LNCaP clone FGC (cell line): Measurements from ENCODE around the gene FHIT.

ENCODE experiments used
- DNase-seq: peaks from one replicate; pipeline ENCODE4 v3.0.0-alpha.2; 2011; ENCODE audit warnings: low read depth
- H3K4me3 ChIP-seq: 2 replicates; pipeline ENCODE4 v1.5.1; 2011; ENCODE audit warnings: mild to moderate bottlenecking, low read depth, low read length, control low read depth
- CTCF ChIP-seq: IDR thresholded peaks from 2 replicates; pipeline ENCODE4 v1.5.1; 2012; ENCODE audit warnings: mild to moderate bottlenecking; ENCODE audit not compliant: control insufficient read depth, insufficient read depth; ENCODE audit errors: extremely low read depth

FHIT gene

GRCh38 chr3:60935709-60936108 is 315.5 kb downstream of the FHIT start:
- H3K4me3 ChIP-seq = no peak overlapping the region
- no peak for DNase-seq

GRCh38 chr3:60933824-60934223 is 317.4 kb downstream of the FHIT start:
- no peak overlapping the region for H3K4me3 ChIP-seq
- TF ChIP-seq CTCF = no peak
- no peak for DNase-seq

More at GRCh38 chr3:60935709-60936108, 315.5 kb downstream of the FHIT start:
- no peak for TF ChIP-seq CTCF

- no peak for DNase-seq
- TF ChIP-seq CTCF = no peak
- H3K4me3 ChIP-seq = no peak overlapping the region
Observed at GRCh38 chr3:60932643-60933042, 318.6 kb downstream of the FHIT start.

GRCh38 chr3:60932170-60932569 is 319.1 kb downstream of the FHIT start:
- TF ChIP-seq CTCF = no peak
- no peak for DNase-seq
- no peak overlapping the region for H3K4me3 ChIP-seq

GRCh38 chr3:60931452-60931851 is 319.8 kb downstream of the FHIT start:
- DNase-seq = no peak
- H3K4me3 ChIP-seq = no peak overlapping the region
- TF ChIP-seq CTCF = no peak

- TF ChIP-seq CTCF = no peak
- no peak overlapping the region for H3K4me3 ChIP-seq
- no peak for DNase-seq
Observed at GRCh38 chr3:60920519-60920918, 330.7 kb downstream of the FHIT start.

GRCh38 chr3:60919296-60919695 is 332.0 kb downstream of the FHIT start:
- H3K4me3 ChIP-seq = no peak overlapping the region
- TF ChIP-seq CTCF = no peak
- DNase-seq = no peak
